PC-9 (cell line): ENCODE results near the gene MBD5.

Experiments used
- CTCF ChIP-seq: fragments of 200-600 bp; sonication (generic); conservative IDR thresholded peaks from 2 replicates; pipeline ENCODE4 v1.6.1; 2017; ENCODE audit warnings: mixed run types, antibody characterized with exemption, mild to moderate bottlenecking, moderate library complexity
- EZH2 ChIP-seq: fragments of 200-600 bp; sonication (generic); IDR thresholded peaks from 2 replicates; pipeline ENCODE4 v1.8.0; 2017; ENCODE audit warnings: antibody characterized with exemption, low read depth

DNA sequence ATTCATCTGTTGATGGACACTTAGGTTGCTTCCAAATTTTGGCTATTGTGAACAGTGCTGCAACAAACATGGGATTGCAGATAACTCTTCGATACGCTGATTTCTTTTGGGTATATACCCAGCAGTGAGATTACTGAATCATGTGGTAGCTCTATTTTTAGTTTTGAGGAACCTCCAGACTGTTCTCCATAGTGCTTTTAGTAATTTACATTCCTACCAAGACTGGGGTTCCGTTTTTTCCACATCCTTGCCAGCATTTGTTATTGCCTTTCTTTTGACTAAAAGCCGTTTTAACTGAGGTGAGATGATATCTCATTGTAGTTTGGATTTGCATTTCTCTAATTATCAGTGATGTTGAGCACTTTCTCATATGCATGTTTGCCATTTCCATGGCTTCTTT, 200.3 kb downstream of the MBD5 start:
- TF ChIP-seq EZH2, result no peak
- no peak for TF ChIP-seq CTCF
